Activated effector memory CD4-positive, alpha-beta T cell treated with anti-CD3 and anti-CD28 coated beads, Interleukin-2, amount 50 U/mL, for 16 hours (primary cell): ENCODE results near the gene CFAP74.

Source experiments
- DNase-seq: peaks from one replicate; pipeline ENCODE4 v3.0.0-alpha.2; 2020

The CFAP74 gene

GRCh38 chr1:2042830-2043773 lies 39.5 kb upstream of the CFAP74 start:
- DNase-seq, result no peak

- DNase-seq, result no peak
Measured at GRCh38 chr1:2041887-2042286, 38.3 kb upstream of the CFAP74 start.

DNA sequence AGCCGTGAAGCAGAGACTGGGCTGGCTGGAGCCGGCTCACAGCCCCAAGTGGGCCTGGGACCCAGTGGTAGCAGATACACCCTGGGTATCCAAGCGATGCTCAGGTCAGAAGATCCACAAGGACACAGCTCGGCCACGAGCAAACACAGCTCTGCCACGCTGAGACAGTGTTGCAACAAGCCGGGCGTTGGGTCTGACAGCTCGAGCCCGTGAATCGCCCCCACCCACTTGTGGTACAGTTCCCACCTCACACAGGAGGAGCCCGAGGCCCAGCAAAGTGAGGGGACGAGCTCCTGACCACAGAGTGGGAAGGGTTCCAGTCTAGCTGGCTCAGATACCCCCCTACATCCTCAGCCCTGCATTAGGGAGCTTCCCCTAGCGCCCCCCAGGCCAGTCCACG lies 37.7 kb upstream of the CFAP74 start:
- no peak for DNase-seq

DNA sequence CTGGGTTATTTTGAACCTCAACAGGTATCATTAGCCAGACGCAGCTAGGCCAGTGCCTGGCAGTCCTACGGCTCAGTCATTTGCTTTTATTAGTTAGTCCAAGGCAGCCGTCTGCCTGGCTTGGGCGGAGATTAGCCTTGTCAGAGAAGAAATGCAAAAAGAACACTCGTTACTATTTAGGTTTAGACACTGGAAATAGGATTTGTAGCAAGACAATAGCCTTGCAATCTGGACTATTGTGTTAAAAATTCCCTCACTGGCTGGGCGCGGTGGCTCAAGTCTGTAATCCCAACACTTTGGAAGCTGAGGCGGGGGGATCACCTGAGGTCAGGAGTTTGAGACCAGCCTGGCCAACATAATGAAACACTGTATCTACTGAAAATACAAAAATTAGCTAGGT lies 35.7 kb upstream of the CFAP74 start:
- DNase-seq, result no peak

- no peak for DNase-seq
Measured at GRCh38 chr1:2038229-2038628, 34.6 kb upstream of the CFAP74 start.

GRCh38 chr1:2037314-2037979 lies 33.9 kb upstream of the CFAP74 start:
- no peak for DNase-seq

- no peak for DNase-seq
Measured at GRCh38 chr1:2036287-2036686, 32.7 kb upstream of the CFAP74 start.

DNA sequence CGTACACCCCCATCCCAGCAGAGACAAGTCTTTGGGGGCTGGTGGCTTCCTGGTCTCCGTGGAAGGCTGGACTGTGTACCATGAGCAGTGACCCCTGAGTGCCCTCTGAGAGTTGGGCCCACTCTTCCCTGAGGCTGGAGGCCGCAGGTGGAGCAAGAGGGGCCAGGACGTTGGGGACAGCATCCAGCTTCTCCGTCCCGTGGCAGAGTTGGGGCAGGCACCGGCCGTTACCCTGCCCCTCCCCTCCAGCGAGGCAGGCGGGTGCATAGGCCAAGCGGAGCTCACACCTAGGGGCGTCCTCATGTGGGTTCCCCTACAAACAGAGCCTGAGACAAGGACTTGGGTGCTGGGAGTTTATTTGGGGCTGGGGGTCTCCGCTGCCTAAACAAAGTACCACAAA lies 29.6 kb upstream of the CFAP74 start:
- DNase-seq, result no peak

GRCh38 chr1:2032737-2033136 lies 29.2 kb upstream of the CFAP74 start:
- DNase-seq, result no peak

GRCh38 chr1:2031546-2032540 lies 28.3 kb upstream of the CFAP74 start:
- DNase-seq, result no peak

DNA sequence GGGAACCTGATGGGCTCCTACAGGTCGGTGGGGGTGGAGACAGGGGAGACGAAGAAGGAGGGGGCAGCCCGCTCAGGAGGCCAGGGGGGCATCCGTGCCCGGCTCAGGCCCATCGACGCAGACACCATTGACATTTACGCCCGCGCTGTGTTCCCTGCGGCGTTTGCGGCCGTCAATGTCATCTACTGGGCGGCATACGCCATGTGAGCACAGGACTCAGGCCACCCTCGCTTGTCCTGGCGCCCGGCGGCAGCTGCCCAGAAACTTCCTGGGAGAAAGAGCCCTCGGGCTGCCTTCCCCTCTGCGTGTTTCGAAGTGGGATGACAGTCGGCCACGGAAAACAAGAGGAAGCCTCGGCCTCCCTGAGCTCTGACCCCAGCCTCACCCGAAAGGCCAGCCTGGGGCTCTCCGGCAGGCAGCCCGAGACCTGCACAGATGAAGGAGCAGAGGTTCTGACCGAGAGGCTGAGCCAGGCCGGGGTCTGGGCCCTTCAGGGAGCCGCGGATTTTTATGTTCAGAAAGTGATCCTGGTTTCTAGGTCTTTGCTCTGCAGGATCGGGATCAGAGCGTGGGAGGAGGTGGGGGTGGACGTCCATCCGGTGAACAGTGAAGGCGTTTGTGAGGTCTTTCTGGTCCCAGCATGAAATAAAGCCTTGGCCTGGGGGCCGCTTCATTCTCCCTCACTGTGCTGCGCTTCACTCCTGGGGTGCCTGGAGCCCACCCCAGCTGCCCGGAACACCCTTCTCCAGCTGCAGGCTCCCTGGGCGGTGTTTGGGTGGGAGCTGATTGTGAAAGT lies 26.7 kb upstream of the CFAP74 start:
- no peak for DNase-seq

- DNase-seq, result no peak
Measured at GRCh38 chr1:2029561-2029960, 26.0 kb upstream of the CFAP74 start.

DNA sequence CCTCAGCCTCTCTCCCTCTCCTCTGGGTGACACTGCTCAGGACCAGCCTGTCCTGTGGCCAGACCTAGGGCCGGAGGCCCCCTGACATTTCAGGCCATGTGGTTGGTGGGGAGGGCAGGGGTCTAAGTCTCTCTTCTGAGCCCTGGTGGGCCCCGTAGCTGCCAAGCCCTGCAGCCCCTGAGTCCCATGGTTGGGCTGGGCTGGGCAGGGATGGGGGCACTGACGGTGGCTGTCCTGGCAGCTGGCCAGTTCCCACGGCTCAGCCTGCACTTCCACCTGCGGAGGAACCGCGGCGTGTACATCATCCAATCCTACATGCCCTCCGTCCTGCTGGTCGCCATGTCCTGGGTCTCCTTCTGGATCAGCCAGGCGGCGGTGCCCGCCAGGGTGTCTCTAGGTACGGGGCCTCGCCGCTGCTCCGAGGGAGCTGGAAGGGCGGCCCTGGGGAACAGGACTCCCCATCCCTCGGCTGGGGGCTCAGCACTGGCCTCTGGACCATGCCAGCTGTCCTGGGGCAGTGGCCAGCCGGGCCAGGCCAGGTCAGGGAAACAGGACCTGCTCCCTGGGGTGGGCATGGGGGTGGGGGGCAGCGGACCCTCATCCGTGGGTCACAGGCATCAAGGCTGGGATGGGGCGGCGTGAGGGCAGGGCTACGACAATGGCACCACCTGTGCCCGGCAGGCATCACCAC lies 25.4 kb upstream of the CFAP74 start:
- no peak for DNase-seq

DNA sequence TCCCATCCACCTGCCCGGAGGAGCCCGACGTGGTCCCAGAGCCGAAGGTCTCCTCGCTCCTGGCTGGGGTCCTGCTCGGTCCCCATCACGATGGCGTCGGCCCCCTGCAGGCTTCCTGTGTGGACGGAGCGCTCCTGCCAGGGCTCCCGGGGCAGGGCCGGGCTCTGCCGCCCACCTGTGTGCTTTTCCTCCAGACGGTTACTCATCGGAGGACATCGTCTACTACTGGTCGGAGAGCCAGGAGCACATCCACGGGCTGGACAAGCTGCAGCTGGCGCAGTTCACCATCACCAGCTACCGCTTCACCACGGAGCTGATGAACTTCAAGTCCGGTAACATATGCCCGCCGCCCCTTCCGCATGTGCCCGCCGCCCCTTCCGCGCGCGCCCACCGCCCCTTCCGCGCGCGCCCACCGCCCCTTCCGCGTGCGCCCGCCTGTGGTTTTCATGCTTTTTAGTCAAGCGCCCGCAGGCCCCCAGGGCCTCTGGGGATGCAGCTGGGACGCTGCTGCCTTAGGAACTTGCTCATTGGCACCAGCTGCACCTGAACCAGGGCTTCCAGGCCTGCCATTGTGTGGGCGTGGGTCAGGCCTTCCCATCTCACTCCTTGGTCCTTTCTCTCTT lies 24.5 kb upstream of the CFAP74 start:
- no peak for DNase-seq

- DNase-seq, result no peak
Measured at GRCh38 chr1:2025491-2025981, 21.9 kb upstream of the CFAP74 start.

- no peak for DNase-seq
Measured at GRCh38 chr1:2024887-2025286, 21.3 kb upstream of the CFAP74 start.

- no peak for DNase-seq
Measured at GRCh38 chr1:2024451-2024850, 20.9 kb upstream of the CFAP74 start.

DNA sequence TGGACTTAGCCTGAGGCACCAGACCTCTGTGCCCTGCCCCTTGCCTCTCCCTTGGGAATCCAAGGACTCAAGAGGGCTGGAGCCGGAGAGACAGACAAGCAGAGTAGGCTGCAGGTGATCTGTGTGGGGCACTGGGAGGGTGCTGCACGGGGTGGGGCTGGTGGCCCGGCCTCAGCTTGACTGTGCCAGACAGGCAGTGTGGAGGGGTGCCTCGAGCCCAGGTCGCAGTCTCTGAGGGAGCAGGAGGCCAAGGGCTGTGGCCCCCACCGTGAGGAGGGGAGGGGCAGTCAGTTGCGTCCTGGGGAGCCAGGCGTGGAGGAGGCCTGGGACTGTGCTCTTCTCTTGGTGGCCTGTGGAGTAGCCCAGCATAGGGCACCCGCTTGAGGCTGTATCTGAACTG lies 19.6 kb upstream of the CFAP74 start:
- no peak for DNase-seq

GRCh38 chr1:2022063-2022770 lies 18.6 kb upstream of the CFAP74 start:
- no peak for DNase-seq

DNA sequence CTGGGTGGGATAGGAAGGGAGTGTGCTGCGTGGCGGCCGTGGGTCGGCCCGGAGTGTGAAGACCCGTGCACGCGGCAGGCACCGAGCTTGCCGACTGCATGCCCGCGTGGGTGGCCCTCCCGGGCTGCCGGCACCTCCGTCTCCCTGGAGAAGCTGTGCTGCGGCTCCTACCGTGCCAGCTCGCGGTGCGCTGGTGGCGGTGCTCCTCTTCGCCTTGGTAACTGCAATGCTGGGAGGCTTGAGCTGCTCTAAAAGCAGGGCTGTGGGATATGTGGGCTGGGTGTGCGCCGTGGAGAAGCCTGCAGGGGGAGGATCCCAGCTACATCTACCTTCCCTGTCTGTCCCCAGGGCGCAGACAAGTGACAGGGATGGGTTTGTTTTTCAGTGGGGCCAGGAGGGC lies 18.0 kb upstream of the CFAP74 start:
- no peak for DNase-seq
